Mucosa of descending colon (tissue), 3 donors: ENCODE measurements around the gene LIG3. TPM values are rescaled to one million over a fixed set of nuclear protein-coding genes. Genes with fewer than 3 reads are reported as not detected.

Experiments used
- ATAC-seq: fragments of 200-7000 bp; cut with Tn5 transposase; one replicate; pipeline ENCODE4 v1.9.1; 2020; ENCODE audit warnings: mild to moderate bottlenecking, moderate library complexity
- DNase-seq, 3 donors: peaks; one replicate each; pipeline ENCODE4 v3.0.0-alpha.2; 2020
- H3K36me3 ChIP-seq: fragments of 200-600 bp; one replicate; pipeline ENCODE4 v1.8.0; 2021; ENCODE audit warnings: low read depth, mild to moderate bottlenecking
- H3K4me1 ChIP-seq: fragments of 200-600 bp; one replicate; pipeline ENCODE4 v1.8.0; 2021; ENCODE audit warnings: low read depth, mild to moderate bottlenecking
- H3K4me3 ChIP-seq: fragments of 200-600 bp; one replicate; pipeline ENCODE4 v1.8.0; 2021; ENCODE audit warnings: mild to moderate bottlenecking
- H3K9me3 ChIP-seq: fragments of 200-600 bp; one replicate; pipeline ENCODE4 v1.8.0; 2021; ENCODE audit warnings: mild to moderate bottlenecking
- CTCF ChIP-seq: fragments of 200-600 bp; IDR thresholded peaks from one replicate; pipeline ENCODE4 v1.8.0; 2022; ENCODE audit warnings: antibody characterized with exemption, mild to moderate bottlenecking
- intact Hi-C, 2 donors: fragments of 100-400 bp; cut with DNase I in 1 of 2; cut with micrococcal nuclease in 1 of 2; formaldehyde crosslinking; loops; one replicate each; pipeline versions ENCODE4 v1.11.0 to v1.11.1; 2022; cut with DNase I, micrococcal nuclease
- total RNA-seq, 3 donors: library from RNA; stranded (reverse); fragmentation: NEBNext Ultra II Directional in 2 of 3; extraction: Animal tissue kit (Norgen Biotek cat#: 25700) in 2 of 3; gene quantifications; one replicate each; pipeline versions ENCODE4 v1.2.1 to v1.2.4, GENCODE V29; 2021 to 2023
- donor health status: DM: no; HTN: no; CAD: no; lungs with moderate emphysema.
- donor health status: DM: no; HTN: no; CAD: no.
- donor health status: DM: no; HTN: yes; CAD: no.

LIG3 gene
- total RNA-seq, 3 donors from 2014 or later = 29.4 to 48.9 (median 35.3) TPM

DNA sequence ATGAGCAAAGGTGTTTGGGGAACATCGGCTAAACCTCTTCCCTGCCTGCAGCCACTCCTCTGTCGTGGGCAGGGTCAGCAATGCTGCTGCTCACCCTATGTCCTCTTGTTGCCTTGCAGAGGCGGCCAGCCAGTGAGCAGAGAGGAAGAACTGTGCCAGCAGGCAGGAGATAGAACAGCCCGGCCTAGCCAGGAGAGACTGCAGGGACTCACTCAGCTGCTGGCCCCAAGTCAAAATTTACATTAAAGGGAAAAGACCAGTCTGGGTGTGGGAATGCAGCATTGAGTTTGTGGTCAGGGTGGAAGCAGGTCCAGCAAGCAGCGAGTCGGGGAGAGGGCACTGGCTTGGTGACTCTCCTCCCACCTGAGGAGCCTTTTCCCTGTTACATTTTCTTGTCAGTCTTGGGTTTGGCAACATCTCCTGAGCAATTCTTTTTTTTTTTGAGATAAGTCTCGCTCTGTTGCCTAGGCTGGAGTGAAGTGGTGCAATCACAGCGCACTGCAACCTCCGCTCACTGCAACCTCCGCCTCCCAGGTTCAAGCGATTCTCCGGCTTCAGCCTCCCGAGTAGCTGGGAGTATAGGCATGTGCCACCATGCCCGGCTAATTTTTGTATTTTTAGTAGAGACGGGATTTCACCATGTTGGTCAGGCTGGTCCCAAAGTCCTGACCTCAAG is 22.7 kb downstream of the LIG3 start:
- Histone ChIP-seq H3K9me3 (no peaks in the 10 kb centered on the region), H3K4me3 (no peak overlapping the region), H3K4me1 (no peaks in the 10 kb centered on the region), H3K36me3 (no peaks in the 10 kb centered on the region)
- no peak for ATAC-seq
- intact Hi-C loops = no loop called here
- no peak for DNase-seq
- no peak for TF ChIP-seq CTCF

- H3K4me1 ChIP-seq = no peaks in the 10 kb centered on the region
- ATAC-seq = no peak
- intact Hi-C loops = no loop called here
- H3K9me3 ChIP-seq = no peaks in the 10 kb centered on the region
- no peak for DNase-seq
- no peaks in the 10 kb centered on the region for H3K36me3 ChIP-seq
- TF ChIP-seq CTCF = no peak
- H3K4me3 ChIP-seq = no peak overlapping the region
Observed at GRCh38 chr17:35003778-35004177, 23.5 kb downstream of the LIG3 start.

DNA sequence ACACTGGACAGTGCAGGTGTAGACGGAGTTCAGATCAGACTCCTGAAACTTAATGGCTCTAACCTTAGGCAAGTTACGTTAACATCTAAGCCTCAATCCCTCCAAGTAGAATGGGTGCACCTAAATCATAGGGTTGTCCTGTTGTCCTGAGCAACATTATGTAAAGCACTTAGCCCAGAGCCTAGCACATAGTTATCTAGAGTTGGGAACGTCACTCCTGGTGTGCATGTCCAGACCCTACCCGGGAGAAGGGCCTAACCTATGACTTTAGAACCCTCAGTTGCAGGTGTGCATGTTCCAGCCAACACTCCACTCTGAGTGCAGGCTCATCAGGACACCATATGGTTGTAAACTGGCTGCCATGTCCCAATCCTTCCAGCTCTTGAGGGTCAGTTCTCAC is 26.0 kb downstream of the LIG3 start:
- DNase-seq = no peak
- no peaks in the 10 kb centered on the region for H3K9me3 ChIP-seq
- no peaks in the 10 kb centered on the region for H3K4me1 ChIP-seq
- TF ChIP-seq CTCF = no peak
- intact Hi-C loops = no loop called here
- no peak overlapping the region for H3K4me3 ChIP-seq
- no peaks in the 10 kb centered on the region for H3K36me3 ChIP-seq
- ATAC-seq = no peak

- Histone ChIP-seq H3K9me3 (no peaks in the 10 kb centered on the region), H3K36me3 (no peaks in the 10 kb centered on the region), H3K4me1 (no peaks in the 10 kb centered on the region), H3K4me3 (no peak overlapping the region)
- intact Hi-C loops = no loop called here
- TF ChIP-seq CTCF = no peak
- DNase-seq (no peak), ATAC-seq (no peak)
Observed at GRCh38 chr17:35006961-35007360, 26.6 kb downstream of the LIG3 start.

GRCh38 chr17:35010093-35010492 is 29.8 kb downstream of the LIG3 start:
- Histone ChIP-seq H3K4me1 (no peaks in the 10 kb centered on the region), H3K9me3 (no peaks in the 10 kb centered on the region), H3K4me3 (no peak overlapping the region), H3K36me3 (no peaks in the 10 kb centered on the region)
- TF ChIP-seq CTCF = no peak
- ATAC-seq (no peak), DNase-seq (no peak)
- intact Hi-C loops = no loop called here

GRCh38 chr17:35011671-35012216 is 31.4 kb downstream of the LIG3 start:
- Histone ChIP-seq H3K36me3 (no peaks in the 10 kb centered on the region), H3K4me1 (no peaks in the 10 kb centered on the region), H3K4me3 (no peak overlapping the region), H3K9me3 (no peaks in the 10 kb centered on the region)
- ATAC-seq = no peak
- TF ChIP-seq CTCF = no peak
- no peak for DNase-seq
- intact Hi-C loops = no loop called here
